Peyer's patch (tissue), 4 donors: Measurements from ENCODE around the gene CTTNBP2NL.

ENCODE experiments used
- POLR2A ChIP-seq, 2 donors: fragments of 450-650 bp; IDR thresholded peaks; one replicate each; pipeline ENCODE4 v1.5.1; 2017; ENCODE audit warnings: antibody characterized with exemption in 2 of 2, mild to moderate bottlenecking in 2 of 2, moderate library complexity in 2 of 2
- TF ChIP-seq, protein P1 (sequence below), 6 experiments: fragments of 450-650 bp in 4 of 6; fragments of 200-600 bp in 2 of 6; sonication (generic) in 1 of 6; IDR thresholded peaks; one replicate each; pipeline ENCODE4 v1.5.1; 2017 to 2019; ENCODE audit warnings: antibody characterized with exemption in 6 of 6, mild to moderate bottlenecking in 3 of 6, moderate library complexity in 1 of 6

GRCh38 chr1:112464501-112464900 lies 68.5 kb downstream of the CTTNBP2NL start:
- TF ChIP-seq, protein P1, sequence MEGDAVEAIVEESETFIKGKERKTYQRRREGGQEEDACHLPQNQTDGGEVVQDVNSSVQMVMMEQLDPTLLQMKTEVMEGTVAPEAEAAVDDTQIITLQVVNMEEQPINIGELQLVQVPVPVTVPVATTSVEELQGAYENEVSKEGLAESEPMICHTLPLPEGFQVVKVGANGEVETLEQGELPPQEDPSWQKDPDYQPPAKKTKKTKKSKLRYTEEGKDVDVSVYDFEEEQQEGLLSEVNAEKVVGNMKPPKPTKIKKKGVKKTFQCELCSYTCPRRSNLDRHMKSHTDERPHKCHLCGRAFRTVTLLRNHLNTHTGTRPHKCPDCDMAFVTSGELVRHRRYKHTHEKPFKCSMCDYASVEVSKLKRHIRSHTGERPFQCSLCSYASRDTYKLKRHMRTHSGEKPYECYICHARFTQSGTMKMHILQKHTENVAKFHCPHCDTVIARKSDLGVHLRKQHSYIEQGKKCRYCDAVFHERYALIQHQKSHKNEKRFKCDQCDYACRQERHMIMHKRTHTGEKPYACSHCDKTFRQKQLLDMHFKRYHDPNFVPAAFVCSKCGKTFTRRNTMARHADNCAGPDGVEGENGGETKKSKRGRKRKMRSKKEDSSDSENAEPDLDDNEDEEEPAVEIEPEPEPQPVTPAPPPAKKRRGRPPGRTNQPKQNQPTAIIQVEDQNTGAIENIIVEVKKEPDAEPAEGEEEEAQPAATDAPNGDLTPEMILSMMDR (IDR thresholded peaks at IDR 0.05): no peak
- no peak for TF ChIP-seq POLR2A (IDR thresholded peaks at IDR 0.05)
